ENCODE data around the gene TAF11. TPM values are rescaled to one million over a fixed set of nuclear protein-coding genes. Genes with fewer than 3 reads are reported as not detected.

Gene TAF11
- total and polyA plus RNA-seq, 4 donors, result 7.3 to 16.0 (median 12.1) TPM

DNA sequence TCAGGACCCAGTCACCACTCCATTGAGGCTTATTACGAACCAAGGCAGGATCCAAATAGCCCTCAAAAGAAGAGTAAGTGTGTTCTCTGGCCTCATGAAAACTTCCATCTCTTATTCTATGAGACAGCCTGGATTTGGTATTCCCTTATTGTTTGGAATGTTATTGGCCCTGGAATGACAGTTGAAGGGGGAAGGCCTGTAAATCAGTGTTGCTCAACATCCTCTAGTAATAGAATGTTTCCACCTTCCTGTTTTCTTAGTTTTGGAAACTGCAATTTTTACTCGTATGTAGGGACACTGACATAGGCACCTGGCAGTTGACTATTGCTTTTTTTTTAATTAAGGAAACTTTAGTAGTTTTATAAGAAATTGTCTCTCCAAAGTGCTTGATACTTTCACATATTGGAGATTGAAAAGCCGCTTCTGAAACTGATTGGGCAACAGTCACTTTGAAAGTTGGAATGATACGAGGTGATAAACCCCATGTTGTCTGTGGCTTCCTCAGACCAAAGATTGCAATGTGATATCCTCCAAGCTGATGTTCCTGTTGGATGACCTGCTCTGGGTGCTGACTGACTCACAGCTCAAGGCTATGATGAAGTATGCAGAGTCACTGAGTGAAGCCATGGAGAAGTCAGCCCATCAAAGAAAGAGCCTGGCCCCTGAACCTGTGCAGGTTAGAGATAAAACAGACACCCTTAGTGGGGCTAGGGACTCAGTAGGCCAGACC, 52.9 kb downstream of the TAF11 start:
- no peak for DNase-seq (ENCODE audit: low spot score)
- no peaks in the 10 kb centered on the region for H3K27me3 ChIP-seq (ENCODE audit: control insufficient read depth in 4 of 4, insufficient read depth in 4 of 4, low read length in 3 of 4)
- H3K36me3 ChIP-seq (ENCODE audit: control insufficient read depth in 4 of 4, insufficient read depth in 3 of 4, low read depth in 1 of 4, low read length in 3 of 4), result peaks cover 7 to 44% (median 25%) of the 10 kb centered on the region in 4 donors
- TF ChIP-seq TAF1 (conservative IDR thresholded peaks at IDR 0.05) (no peak), NR2F2 (IDR thresholded peaks at IDR 0.05) (no peak), RXRA (IDR thresholded peaks at IDR 0.05) (no peak)
- H3K9ac ChIP-seq (ENCODE audit: low read depth in 1 of 2, low read length in 2 of 2), result no peak overlapping the region
- H3K4me3 ChIP-seq (ENCODE audit: low read depth in 1 of 3, low read length in 3 of 3), result no peak overlapping the region
- H3K27ac ChIP-seq (ENCODE audit: low read depth in 1 of 2, low read length in 2 of 2), result no peak overlapping the region
- WGBS, result 85% methylated on average over 4 of the region's 4 CpGs
- H3K9me3 ChIP-seq (ENCODE audit: control insufficient read depth in 4 of 4, low read length in 3 of 4), result no peaks in the 10 kb centered on the region
- H3K4me1 ChIP-seq (ENCODE audit: control insufficient read depth in 4 of 4, insufficient read depth in 4 of 4, low read length in 3 of 4), result no peaks in the 10 kb centered on the region

DNA sequence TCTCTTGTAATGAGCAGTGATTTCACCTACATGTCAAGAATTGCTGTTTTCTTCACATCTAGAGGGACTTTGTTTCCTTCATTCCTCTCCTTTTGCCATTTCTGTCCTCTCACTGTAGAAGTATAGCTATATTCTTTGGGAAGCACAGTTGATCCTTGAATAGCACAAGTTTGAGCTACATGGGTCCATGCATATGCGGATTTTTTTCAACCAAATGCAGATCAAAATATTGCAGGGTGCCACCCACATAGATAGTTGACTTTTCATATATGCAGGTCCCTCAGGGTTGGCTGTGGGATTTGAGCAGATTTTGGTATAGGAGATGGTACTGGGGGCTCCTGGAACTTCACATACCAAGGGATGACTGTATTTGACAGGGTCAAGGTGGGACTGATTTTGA, 54.9 kb downstream of the TAF11 start:
- Histone ChIP-seq H3K27ac (ENCODE audit: low read depth in 1 of 2, low read length in 2 of 2) (no peak overlapping the region), H3K4me1 (ENCODE audit: control insufficient read depth in 4 of 4, insufficient read depth in 4 of 4, low read length in 3 of 4) (no peaks in the 10 kb centered on the region), H3K9ac (ENCODE audit: low read depth in 1 of 2, low read length in 2 of 2) (no peak overlapping the region), H3K27me3 (ENCODE audit: control insufficient read depth in 4 of 4, insufficient read depth in 4 of 4, low read length in 3 of 4) (no peaks in the 10 kb centered on the region), H3K4me3 (ENCODE audit: low read depth in 1 of 3, low read length in 3 of 3) (no peak overlapping the region), H3K36me3 (ENCODE audit: control insufficient read depth in 4 of 4, insufficient read depth in 3 of 4, low read depth in 1 of 4, low read length in 3 of 4) (peaks cover 3 to 46% (median 30%) of the 10 kb centered on the region in 4 donors), H3K9me3 (ENCODE audit: control insufficient read depth in 4 of 4, low read length in 3 of 4) (no peaks in the 10 kb centered on the region)
- no peak for DNase-seq (ENCODE audit: low spot score)
- no peak for TF ChIP-seq HNF4A (conservative IDR thresholded peaks at IDR 0.05)
- TF ChIP-seq JUND (IDR thresholded peaks at IDR 0.05), result no peak
- no peak for TF ChIP-seq RXRA (IDR thresholded peaks at IDR 0.05)
- TF ChIP-seq FOXA1 (IDR thresholded peaks at IDR 0.05), result no peak
- TF ChIP-seq, protein P1, sequence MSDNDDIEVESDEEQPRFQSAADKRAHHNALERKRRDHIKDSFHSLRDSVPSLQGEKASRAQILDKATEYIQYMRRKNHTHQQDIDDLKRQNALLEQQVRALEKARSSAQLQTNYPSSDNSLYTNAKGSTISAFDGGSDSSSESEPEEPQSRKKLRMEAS (IDR thresholded peaks at IDR 0.05), result no peak
- 93% methylated on average over 1 of the region's 1 CpG for WGBS

DNA sequence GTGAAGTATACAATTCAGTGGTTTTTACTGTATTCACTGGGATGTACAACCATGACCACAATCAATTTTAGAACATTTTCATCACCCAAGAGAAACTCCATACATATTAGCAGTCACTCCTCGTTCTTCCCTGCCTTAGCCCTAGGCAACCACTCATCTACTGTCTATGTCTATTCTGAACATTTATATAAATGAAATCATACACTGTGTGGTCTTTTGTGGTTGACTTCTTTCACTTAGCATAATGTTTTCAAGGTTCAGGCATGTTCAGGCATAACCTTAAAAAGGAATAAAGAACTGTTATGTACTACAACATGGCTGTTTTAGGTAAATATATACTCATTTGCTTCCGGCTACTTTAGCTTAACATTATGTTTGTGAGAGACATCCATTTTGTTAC, 58.7 kb downstream of the TAF11 start:
- no peak for DNase-seq (ENCODE audit: low spot score)
- Histone ChIP-seq H3K27ac (ENCODE audit: low read depth in 1 of 2, low read length in 2 of 2) (no peak overlapping the region), H3K4me1 (ENCODE audit: control insufficient read depth in 4 of 4, insufficient read depth in 4 of 4, low read length in 3 of 4) (no peaks in the 10 kb centered on the region), H3K9ac (ENCODE audit: low read depth in 1 of 2, low read length in 2 of 2) (no peak overlapping the region), H3K9me3 (ENCODE audit: control insufficient read depth in 4 of 4, low read length in 3 of 4) (no peaks in the 10 kb centered on the region), H3K4me3 (ENCODE audit: low read depth in 1 of 3, low read length in 3 of 3) (no peak overlapping the region), H3K36me3 (ENCODE audit: control insufficient read depth in 4 of 4, insufficient read depth in 3 of 4, low read depth in 1 of 4, low read length in 3 of 4) (peaks cover 8 to 22% (median 15%) of the 10 kb centered on the region in 4 donors), H3K27me3 (ENCODE audit: control insufficient read depth in 4 of 4, insufficient read depth in 4 of 4, low read length in 3 of 4) (no peaks in the 10 kb centered on the region)
- TF ChIP-seq RXRA (IDR thresholded peaks at IDR 0.05) (no peak), RAD21 (IDR thresholded peaks at IDR 0.05) (no peak), HNF4G (IDR thresholded peaks at IDR 0.05) (no peak), GABPA (IDR thresholded peaks at IDR 0.05 in 1 of 2, conservative IDR thresholded peaks at IDR 0.05 in 1 of 2) (no peak), SP1 (IDR thresholded peaks at IDR 0.05) (no peak), EGR1 (IDR thresholded peaks at IDR 0.05; ENCODE audit: low read depth in 2 of 2) (no peak), NR2F2 (IDR thresholded peaks at IDR 0.05) (no peak), HNF4A (conservative IDR thresholded peaks at IDR 0.05) (no peak)
- TF ChIP-seq, protein P2, sequence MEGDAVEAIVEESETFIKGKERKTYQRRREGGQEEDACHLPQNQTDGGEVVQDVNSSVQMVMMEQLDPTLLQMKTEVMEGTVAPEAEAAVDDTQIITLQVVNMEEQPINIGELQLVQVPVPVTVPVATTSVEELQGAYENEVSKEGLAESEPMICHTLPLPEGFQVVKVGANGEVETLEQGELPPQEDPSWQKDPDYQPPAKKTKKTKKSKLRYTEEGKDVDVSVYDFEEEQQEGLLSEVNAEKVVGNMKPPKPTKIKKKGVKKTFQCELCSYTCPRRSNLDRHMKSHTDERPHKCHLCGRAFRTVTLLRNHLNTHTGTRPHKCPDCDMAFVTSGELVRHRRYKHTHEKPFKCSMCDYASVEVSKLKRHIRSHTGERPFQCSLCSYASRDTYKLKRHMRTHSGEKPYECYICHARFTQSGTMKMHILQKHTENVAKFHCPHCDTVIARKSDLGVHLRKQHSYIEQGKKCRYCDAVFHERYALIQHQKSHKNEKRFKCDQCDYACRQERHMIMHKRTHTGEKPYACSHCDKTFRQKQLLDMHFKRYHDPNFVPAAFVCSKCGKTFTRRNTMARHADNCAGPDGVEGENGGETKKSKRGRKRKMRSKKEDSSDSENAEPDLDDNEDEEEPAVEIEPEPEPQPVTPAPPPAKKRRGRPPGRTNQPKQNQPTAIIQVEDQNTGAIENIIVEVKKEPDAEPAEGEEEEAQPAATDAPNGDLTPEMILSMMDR (IDR thresholded peaks at IDR 0.05; ENCODE audit: low read depth, low read length, missing input control), result no peak
- TF ChIP-seq, protein P3, sequence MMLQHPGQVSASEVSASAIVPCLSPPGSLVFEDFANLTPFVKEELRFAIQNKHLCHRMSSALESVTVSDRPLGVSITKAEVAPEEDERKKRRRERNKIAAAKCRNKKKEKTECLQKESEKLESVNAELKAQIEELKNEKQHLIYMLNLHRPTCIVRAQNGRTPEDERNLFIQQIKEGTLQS (IDR thresholded peaks at IDR 0.05), result no peak
- TF ChIP-seq, protein P1 (IDR thresholded peaks at IDR 0.05), result no peak
- TF ChIP-seq, protein P4, sequence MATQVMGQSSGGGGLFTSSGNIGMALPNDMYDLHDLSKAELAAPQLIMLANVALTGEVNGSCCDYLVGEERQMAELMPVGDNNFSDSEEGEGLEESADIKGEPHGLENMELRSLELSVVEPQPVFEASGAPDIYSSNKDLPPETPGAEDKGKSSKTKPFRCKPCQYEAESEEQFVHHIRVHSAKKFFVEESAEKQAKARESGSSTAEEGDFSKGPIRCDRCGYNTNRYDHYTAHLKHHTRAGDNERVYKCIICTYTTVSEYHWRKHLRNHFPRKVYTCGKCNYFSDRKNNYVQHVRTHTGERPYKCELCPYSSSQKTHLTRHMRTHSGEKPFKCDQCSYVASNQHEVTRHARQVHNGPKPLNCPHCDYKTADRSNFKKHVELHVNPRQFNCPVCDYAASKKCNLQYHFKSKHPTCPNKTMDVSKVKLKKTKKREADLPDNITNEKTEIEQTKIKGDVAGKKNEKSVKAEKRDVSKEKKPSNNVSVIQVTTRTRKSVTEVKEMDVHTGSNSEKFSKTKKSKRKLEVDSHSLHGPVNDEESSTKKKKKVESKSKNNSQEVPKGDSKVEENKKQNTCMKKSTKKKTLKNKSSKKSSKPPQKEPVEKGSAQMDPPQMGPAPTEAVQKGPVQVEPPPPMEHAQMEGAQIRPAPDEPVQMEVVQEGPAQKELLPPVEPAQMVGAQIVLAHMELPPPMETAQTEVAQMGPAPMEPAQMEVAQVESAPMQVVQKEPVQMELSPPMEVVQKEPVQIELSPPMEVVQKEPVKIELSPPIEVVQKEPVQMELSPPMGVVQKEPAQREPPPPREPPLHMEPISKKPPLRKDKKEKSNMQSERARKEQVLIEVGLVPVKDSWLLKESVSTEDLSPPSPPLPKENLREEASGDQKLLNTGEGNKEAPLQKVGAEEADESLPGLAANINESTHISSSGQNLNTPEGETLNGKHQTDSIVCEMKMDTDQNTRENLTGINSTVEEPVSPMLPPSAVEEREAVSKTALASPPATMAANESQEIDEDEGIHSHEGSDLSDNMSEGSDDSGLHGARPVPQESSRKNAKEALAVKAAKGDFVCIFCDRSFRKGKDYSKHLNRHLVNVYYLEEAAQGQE (IDR thresholded peaks at IDR 0.05), result no peak
- WGBS, result 99% methylated on average over 2 of the region's 2 CpGs

Data from liver (tissue), 9 donors.